H54 (cell line): ENCODE results near the gene C14orf119.

Source experiments
- DNase-seq: peaks from one replicate; pipeline ENCODE4 v3.0.0; 2011; ENCODE audit warnings: low spot score, mixed read lengths; ENCODE audit not compliant: insufficient read length
- FAIRE-seq: peaks from 3 replicates; lab custom pipeline; 2011; peaks lifted over from hg19 to GRCh38; lab: Jason Lieb, UNC
- POLR2A ChIP-seq: IDR thresholded peaks from 2 replicates; pipeline ENCODE4 v1.6.1; 2011; ENCODE audit warnings: low read depth, mild to moderate bottlenecking, low read length

Gene C14orf119

DNA sequence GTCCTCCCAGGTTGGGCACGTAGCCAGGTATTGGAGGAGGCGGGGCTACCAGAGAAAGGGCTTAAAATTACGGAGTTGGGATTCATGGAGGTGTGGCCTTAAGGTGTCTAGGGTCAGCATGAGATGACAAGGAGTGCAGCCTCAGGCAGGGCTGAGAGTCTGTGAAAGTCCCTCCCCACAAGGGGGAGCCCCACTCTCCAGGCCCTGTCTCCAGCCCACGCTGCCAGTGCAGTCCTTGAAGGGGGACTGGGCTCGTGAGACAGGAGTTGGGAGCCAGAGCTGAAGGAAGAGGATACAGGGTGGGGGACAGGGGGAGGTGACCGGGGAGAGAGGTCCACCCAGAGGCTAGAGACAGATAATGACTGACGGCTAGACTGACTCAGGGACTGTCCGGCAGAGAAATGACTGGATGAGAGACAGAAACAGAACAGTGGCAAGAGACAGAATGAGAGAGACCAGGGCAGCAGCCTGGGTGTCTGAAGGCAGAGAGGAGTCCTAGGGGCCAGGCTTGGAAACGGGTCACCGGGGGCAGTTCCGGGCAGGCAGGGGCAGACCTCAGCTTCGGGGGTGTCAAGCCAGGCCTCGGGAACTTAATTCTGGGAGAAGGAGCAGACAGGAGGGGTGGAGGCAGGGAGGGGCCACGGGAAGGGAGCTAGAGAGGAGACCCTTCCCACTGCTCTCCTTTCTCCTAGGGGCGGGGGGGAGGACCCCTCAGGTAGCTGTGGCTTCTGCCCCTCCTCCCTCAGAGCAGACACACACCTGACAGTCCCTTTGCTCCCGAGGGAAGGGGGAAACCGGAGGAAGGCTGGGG lies 39.0 kb upstream of the C14orf119 start:
- DNase-seq, result peak; percentile 83
- no peak for FAIRE-seq

DNA sequence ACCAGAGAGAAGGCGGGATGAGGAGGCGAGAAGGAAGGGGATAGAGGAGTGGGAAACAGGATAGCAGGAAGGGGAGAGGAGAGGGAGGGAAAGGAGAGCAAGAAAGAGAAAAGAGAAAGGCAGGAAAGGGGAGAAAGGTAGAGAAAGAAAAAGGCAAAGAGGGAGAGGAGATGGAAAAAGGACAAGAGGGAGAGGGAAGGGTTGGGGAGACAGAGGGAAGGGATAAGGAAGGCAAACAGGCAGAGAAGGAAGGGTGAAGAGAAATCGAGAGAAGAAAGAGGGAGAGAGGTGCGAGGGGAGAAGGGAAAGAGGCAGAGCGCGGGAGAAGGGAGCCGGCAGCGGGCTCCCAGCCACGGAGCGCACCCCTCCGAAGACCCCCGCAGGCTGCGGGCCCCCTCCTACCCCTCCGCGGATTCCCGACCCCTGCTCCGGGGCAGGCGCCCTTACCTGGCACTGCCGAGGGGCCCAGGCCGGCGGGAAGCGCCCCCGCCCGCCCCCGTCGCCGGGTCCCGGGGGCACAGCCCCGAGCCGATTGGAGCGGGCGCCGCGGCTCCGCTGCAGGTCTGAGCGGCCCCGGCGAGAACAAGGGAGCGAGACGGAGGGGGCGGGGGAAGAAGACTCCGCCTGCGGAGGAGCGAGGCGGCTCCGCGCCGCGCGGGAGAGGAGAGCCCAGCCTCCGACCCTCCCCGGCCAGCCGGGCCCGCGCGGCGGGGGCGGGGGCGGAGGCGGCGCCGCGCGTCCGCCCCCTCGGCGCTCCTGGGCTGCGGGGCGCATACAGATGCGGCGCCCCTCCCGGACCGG lies 38.1 kb upstream of the C14orf119 start, which contains the start of gene CDH24:
Gene CDH24, minus strand, starts transcription at position 565 of the 801 bp plus-strand sequence. CDS start 1,787 bp downstream, outside the sequence.
- DNase-seq (peak; percentile 63), FAIRE-seq (no peak)
- peak; percentile 46 for TF ChIP-seq POLR2A

More for the DNA sequence above, 39.0 kb upstream of the C14orf119 start:
- TF ChIP-seq POLR2A, result no peak

DNA sequence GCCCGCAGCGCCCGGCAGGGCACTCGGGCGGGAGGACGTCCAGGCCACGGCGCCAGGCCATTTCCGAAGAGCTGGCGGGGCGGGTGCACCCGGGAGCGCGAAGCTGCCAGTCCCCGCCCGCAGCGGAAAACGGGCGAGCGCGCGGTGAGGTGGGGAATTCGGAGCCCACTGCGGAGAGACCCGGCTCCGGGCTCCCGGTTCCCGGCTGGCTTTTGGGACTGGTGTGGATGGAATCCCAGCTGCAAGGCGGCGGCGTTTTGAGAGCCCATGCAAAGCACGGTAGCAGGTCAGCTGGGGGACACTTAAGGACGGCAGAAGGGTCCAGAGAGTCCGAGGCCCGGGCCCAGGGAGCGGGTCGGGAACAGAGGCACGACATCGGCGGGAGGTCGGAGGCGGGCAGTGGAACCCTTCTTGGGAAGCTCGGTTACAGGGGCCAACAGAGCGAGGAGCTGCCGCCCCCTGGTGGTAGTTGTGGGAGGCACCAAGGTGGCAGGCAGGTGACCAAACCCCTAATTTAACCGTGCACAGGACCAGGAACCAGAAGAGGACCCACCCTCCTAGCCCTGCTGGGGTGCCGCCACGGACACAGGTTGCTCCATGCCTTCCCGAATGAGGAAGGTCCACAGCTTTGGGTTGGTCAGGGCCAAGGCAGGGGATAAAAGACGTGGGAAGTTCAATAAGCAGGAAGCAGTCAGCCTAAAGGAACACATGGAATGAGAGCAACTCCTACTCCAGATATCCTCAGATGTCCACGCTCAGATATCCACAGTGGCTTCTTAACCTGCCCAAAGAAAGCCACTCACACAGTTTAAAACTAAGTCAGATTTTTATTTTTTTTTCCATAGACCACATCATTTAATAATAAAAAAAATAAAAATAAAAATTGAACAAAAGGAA lies 37.3 kb upstream of the C14orf119 start:
- FAIRE-seq (no peak), DNase-seq (peak; percentile 81)
- TF ChIP-seq POLR2A, result no peak

GRCh38 chr14:23058654-23059504 lies 36.4 kb upstream of the C14orf119 start:
- TF ChIP-seq POLR2A, result no peak
- FAIRE-seq, result no peak
- DNase-seq, result no peak

- no peak for FAIRE-seq
- no peak for TF ChIP-seq POLR2A
- DNase-seq, result no peak
These were observed 34.6 kb upstream of the C14orf119 start for GRCh38 chr14:23060536-23061260.

DNA sequence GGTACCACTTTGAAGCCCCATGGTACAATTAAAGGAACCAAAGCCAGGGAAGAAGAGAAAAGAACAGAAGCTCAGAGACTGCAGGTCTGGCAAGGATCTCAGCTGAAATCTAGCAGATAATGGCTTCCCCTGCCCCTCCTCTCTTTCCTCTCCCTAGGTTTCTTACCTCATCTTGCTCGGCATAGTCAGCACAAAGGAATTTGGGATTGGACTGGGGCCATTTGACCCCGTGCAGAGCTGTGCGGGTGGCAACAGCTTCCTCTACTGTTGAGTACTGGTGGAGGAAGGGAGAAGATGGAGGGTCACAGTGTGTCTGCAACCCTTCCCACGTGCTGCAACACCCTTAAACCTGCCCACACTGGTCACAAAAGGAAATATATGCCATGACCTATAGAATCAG lies 33.3 kb upstream of the C14orf119 start:
- TF ChIP-seq POLR2A, result no peak
- peak; percentile 68 for FAIRE-seq
- peak; percentile 69 for DNase-seq

DNA sequence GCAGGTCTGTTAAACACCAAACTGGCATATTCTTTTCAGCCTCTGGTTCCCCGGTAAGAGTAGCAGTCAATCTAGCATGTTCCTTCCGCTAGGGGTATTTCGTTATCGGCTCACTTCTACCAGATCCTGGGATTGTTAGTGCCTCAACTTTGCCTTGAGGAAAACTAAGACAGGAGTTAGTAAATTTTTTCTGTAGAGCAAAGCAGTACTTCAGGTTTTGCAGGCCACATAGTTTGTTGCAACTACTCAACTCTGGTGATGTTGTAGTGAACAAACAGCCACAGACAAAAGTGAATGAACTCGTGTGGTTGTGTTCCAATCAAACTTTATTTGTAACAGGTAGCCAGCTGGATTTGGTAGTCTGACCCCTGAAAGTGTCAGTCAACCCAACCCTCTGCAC lies 31.7 kb upstream of the C14orf119 start:
- no peak for TF ChIP-seq POLR2A

DNA sequence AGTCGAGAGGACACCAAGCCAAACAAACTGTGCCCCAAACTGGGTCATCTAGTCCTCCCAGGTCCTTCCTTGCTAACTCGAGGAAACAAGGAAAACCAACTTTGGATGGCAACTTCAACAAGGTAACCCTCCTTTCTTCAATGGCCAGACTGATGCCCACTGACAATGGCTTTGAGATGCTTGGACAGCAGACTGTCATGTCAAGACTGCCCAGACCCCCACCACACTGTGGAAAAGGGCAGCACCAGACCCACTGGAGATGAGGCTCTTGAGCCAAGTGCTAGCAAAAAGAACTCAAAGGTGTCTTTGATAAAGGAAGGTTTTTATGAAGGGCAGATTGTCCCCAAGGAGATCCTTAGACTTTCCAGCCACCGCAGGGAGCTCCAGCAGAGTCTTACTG lies 28.9 kb upstream of the C14orf119 start:
- no peak for DNase-seq
- TF ChIP-seq POLR2A, result no peak
- no peak for FAIRE-seq

More for the DNA sequence above, 31.7 kb upstream of the C14orf119 start:
- FAIRE-seq (no peak), DNase-seq (no peak)

GRCh38 chr14:23066855-23067744 lies 28.2 kb upstream of the C14orf119 start:
- no peak for TF ChIP-seq POLR2A
- DNase-seq (no peak), FAIRE-seq (no peak)

- no peak for TF ChIP-seq POLR2A
- DNase-seq (no peak), FAIRE-seq (no peak)
These were observed 27.2 kb upstream of the C14orf119 start for GRCh38 chr14:23067847-23068788.
